ENCODE data around the gene MYH3. TPM values are rescaled to one million over a fixed set of nuclear protein-coding genes. Genes with fewer than 3 reads are reported as not detected.
"Not testable (repeated sequence)": the region's sequence is repeated elsewhere in the genome, so short reads cannot be mapped to it uniquely, and the experiment has no call there.

MYH3 gene
- 0.03 TPM in 1 of 2 replicates, not detected in the other for total RNA-seq (2014; rRNA removed; shearing (Covaris generic); ENCODE audit: low replicate concordance)

DNA sequence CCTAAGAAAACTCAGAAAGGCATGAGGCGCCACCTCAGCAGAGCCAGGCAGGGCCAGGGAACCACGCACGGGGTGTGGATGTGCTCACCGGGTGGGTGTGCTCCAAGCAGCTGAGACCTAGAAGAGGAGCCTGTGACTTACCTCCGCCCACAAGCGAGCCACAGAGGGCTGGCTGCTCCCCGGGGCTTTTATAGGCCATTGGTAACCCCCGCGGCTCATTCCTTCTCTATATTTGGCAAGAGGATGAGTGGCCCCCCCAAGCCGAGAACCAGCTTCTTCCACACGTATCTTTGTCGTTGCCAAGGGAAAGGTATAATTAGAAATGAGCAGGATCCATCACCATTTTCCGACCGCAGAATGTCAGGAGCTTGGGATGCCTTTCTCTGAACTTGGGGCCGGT is at the start of gene MYH3:
Gene MYH3, minus strand, starts transcription at position 162 of the 400 bp plus-strand sequence. CDS start 2,245 bp downstream, outside the sequence.
- DNase-seq (ENCODE audit: low read depth): no peak
- in situ Hi-C loops (cut with HindIII; ENCODE audit: low pct_unique_long_range_greater_than_20kb, low sequenced_read_pairs): no loop called here

DNA sequence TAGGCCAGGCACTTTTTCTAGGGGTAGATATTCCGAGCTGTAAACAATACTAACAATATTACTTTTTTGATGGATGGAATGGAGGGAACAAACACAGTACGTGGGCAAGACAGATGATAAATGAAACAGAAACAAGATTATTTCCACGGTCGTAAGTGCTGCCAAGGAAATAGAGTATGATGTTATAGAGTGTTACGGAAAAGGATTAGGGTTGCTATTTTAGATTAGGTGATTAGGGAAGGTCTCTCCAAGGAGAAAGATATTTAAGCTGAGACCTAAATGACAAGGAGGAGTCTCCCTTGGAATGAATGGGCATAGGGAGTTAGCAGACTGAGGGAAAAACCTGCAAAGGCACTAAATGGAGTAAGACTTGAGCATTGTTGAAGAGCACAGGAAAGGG is 48.6 kb upstream of the MYH3 start:
- no peak for DNase-seq (ENCODE audit: low read depth)
- in situ Hi-C loops (cut with HindIII; ENCODE audit: low pct_unique_long_range_greater_than_20kb, low sequenced_read_pairs): no loop called here

DNA sequence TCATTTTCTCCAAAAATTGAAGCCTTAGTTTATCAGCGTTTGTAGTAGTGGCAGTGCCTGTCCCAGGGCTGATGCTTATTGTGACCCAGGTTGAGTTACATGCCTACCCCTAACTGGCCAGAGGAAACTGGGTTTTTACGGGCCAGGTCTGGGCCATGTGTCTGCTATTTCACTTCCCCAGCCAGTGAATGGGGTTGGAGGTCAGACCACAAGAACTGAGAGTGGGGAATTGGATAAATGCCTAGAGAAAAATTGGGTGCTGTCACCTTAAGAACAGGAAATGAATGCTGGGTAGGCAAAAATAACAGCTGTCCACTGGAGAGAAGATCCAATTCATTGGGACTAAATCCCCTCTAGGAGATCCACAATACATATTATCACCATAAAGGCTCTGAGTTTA is 45.5 kb upstream of the MYH3 start:
- in situ Hi-C loops (cut with HindIII; ENCODE audit: low pct_unique_long_range_greater_than_20kb, low sequenced_read_pairs): no loop called here
- no peak for DNase-seq (ENCODE audit: low read depth)

GRCh38 chr17:10699856-10700255 is 42.7 kb upstream of the MYH3 start:
- in situ Hi-C loops (cut with HindIII; ENCODE audit: low pct_unique_long_range_greater_than_20kb, low sequenced_read_pairs): no loop called here
- no peak for DNase-seq (ENCODE audit: low read depth)

GRCh38 chr17:10698096-10698818 is 41.1 kb upstream of the MYH3 start:
- no peak for DNase-seq (ENCODE audit: low read depth)
- in situ Hi-C loops (cut with HindIII; ENCODE audit: low pct_unique_long_range_greater_than_20kb, low sequenced_read_pairs): no loop called here

- peak; percentile 79 for DNase-seq (ENCODE audit: low read depth)
- in situ Hi-C loops (cut with HindIII; ENCODE audit: low pct_unique_long_range_greater_than_20kb, low sequenced_read_pairs): no loop called here
Measured at GRCh38 chr17:10697092-10698081, 40.3 kb upstream of the MYH3 start, which contains the start of the genes ADPRM and SCO1. ADPRM (plus strand) TSS chr17:10697594; CDS start chr17:10704927, 7,333 bp downstream. SCO1 (minus strand) TSS chr17:10697533; CDS start chr17:10697507, 26 bp downstream.

GRCh38 chr17:10695875-10696407 is 38.8 kb upstream of the MYH3 start:
- DNase-seq (ENCODE audit: low read depth): not testable (repeated sequence)

DNA sequence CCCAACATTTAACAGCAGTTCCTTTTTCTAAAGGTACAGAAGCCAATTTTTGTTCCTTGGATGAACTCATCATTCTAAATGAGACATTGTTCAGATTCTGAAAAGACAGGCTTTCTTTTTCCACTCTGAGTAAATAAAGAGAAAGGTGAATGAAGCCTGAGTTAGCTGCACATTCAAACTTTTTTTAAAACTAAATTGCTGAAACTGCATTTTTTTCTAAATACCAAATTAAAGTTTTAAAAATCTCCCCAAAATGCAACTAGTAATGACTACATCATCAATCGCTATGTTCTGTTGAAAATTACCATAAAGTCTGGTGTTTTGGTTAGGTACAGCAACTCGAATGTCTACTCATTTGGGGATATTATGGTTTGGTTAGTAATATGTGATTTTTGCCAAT is 30.4 kb upstream of the MYH3 start:
- DNase-seq (ENCODE audit: low read depth): no peak

More at GRCh38 chr17:10695875-10696407, 38.8 kb upstream of the MYH3 start:
- in situ Hi-C loops (cut with HindIII; ENCODE audit: low pct_unique_long_range_greater_than_20kb, low sequenced_read_pairs): not testable (repeated sequence)

GRCh38 chr17:10683853-10684252 is 26.7 kb upstream of the MYH3 start:
- in situ Hi-C loops (cut with HindIII; ENCODE audit: low pct_unique_long_range_greater_than_20kb, low sequenced_read_pairs): no loop called here
- peak; percentile 3 for DNase-seq (ENCODE audit: low read depth)

More for the DNA sequence above, 30.4 kb upstream of the MYH3 start:
- in situ Hi-C loops (cut with HindIII; ENCODE audit: low pct_unique_long_range_greater_than_20kb, low sequenced_read_pairs): no loop called here

DNA sequence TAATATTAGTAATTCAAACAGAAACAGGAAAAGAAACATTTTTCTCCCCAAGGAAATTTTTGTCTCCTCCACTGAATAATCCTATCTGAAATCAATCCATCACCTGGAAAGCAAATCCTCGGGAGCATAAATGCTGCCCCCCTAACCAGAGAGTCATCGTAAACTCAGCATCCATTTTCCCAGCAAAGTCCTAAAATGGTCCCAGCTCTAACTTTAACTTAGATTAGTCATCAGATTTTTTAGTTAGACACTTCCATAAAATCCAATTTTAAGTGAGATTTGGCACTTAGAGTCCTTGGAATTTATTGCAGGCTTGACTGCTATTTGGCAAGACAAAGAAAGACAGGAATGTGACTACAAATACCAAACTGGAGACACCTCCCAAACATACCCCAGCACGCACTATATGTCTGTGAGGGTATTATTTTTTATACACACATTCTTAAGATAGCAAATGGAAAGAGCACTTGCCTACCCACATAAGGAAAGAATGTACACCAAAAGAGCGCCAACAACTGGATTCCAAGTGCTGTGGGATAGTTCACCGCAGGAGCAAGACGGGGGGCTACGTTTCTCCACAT is 24.8 kb upstream of the MYH3 start:
- in situ Hi-C loops (cut with HindIII; ENCODE audit: low pct_unique_long_range_greater_than_20kb, low sequenced_read_pairs): no loop called here
- no peak for DNase-seq (ENCODE audit: low read depth)

- in situ Hi-C loops (cut with HindIII; ENCODE audit: low pct_unique_long_range_greater_than_20kb, low sequenced_read_pairs): no loop called here
Measured at GRCh38 chr17:10674704-10675103, 17.6 kb upstream of the MYH3 start.

GRCh38 chr17:10673312-10673711 is 16.2 kb upstream of the MYH3 start:
- in situ Hi-C loops (cut with HindIII; ENCODE audit: low pct_unique_long_range_greater_than_20kb, low sequenced_read_pairs): no loop called here
- no peak for DNase-seq (ENCODE audit: low read depth)

More at GRCh38 chr17:10674704-10675103, 17.6 kb upstream of the MYH3 start:
- no peak for DNase-seq (ENCODE audit: low read depth)

- no peak for DNase-seq (ENCODE audit: low read depth)
- in situ Hi-C loops (cut with HindIII; ENCODE audit: low pct_unique_long_range_greater_than_20kb, low sequenced_read_pairs): no loop called here
Measured at GRCh38 chr17:10668775-10669174, 11.7 kb upstream of the MYH3 start.

DNA sequence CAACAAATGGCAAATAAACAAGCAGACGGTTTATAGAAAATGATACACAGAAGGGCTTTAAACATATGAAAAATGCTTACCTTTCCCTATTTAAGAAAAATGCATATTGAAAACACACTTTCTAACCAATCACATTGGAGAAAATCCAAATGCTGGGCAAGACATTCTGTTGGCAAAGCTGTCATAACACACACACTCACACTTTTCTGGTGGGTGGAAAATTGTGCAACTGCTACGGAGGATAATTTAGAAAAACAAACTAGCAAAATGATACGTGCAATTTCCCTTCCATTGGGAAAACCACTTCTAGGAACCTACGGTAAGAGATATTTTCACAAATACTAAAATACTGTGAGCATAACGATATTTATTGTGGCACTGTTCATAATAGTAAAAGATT is 9.8 kb upstream of the MYH3 start:
- in situ Hi-C loops (cut with HindIII; ENCODE audit: low pct_unique_long_range_greater_than_20kb, low sequenced_read_pairs): no loop called here
- no peak for DNase-seq (ENCODE audit: low read depth)

DNA sequence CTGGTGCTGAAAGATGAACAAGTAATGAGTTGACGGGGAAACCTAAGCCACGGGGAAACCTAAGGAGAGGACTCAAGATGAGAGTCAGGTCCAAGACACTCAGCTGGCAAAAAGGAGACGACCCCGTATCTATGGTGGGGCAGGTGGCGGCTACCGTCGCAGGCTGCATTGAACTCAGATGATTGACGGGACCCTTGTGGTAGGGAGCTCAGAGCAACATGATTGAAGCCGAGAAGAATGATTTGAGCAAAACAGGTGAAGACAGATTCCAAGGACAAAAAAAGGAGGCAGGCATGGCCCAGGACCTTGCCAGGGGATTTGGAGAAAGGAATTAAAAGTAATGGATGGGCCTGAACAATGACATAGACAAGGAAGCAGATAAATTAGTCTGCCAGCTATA is 7.5 kb upstream of the MYH3 start:
- no peak for DNase-seq (ENCODE audit: low read depth)
- in situ Hi-C loops (cut with HindIII; ENCODE audit: low pct_unique_long_range_greater_than_20kb, low sequenced_read_pairs): no loop called here

DNA sequence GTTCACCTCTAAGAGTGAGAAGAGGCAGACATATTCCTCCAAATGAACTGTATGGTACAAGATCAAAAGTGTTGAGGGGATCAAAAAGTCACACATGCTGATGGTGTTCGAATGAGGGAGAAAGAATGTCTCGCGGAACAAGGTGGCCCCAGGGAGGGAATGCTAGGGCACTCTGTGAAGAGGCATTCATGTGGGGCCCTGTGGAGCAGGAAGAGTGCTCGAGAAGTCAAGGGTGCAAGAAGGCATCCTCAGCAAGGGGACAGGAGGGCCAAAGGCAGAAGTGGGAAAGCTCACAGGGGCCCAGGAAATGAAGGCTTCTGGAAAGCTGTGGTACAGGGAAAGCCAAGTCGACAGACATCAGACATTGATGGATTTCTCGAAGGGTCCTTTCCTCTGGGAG is 6.1 kb upstream of the MYH3 start:
- DNase-seq (ENCODE audit: low read depth): no peak
- in situ Hi-C loops (cut with HindIII; ENCODE audit: low pct_unique_long_range_greater_than_20kb, low sequenced_read_pairs): no loop called here

DNA sequence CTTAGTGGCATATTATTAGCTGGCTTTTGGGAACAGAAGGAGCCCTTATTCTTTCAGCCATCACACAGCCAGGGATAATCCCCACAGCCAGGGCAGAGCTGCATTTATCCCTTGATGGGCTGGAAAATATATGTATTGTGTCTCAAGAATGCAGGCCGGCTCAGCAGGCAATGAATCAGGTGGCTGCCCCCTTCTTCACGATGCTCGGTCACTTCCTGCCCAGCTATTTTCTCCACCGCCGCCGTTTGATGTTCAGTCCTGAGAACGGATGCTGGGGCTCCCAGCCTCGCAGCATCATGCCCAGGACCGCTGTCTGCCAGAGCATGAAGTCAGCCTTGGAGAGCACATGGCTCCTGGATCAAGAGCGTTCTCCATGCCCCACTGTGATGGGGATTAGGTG is 4.3 kb upstream of the MYH3 start:
- in situ Hi-C loops (cut with HindIII; ENCODE audit: low pct_unique_long_range_greater_than_20kb, low sequenced_read_pairs): no loop called here
- no peak for DNase-seq (ENCODE audit: low read depth)

DNA sequence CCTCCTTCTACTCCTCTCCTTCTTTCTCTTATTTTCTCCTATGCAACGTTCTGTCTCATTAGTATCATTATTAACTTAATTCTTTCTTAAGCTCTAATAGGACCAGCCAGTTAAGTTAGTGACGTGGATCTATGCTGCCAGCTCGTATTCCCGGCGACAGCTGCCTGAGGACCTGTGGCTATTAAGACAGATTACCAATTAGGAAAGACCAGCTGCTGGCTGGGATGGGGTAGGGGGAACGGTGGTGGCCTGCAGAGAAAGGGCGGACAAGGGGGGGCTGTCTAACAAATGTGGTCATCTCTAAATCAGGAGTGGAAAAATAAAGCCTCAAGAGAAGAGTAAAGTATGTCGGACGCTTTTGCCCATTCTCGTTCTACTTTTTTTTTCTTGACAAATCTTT is 770 bp upstream of the MYH3 start:
- no peak for DNase-seq (ENCODE audit: low read depth)
- in situ Hi-C loops (cut with HindIII; ENCODE audit: low pct_unique_long_range_greater_than_20kb, low sequenced_read_pairs): no loop called here

Data from Caki2 (cell line).